Transverse colon (tissue), 4 donors: Measurements from ENCODE around the gene CPTP. TPM values are rescaled to one million over a fixed set of nuclear protein-coding genes. Genes with fewer than 3 reads are reported as not detected.

Experiments used
- DNase-seq: peaks from one replicate; pipeline ENCODE4 v3.0.0-alpha.2; 2019
- H3K27ac ChIP-seq, 4 donors: fragments of 200-600 bp; sonication (generic); 2 replicates each; pipeline ENCODE4 v1.5.1; 2016 to 2018; ENCODE audit warnings: inconsistent platforms in 4 of 4
- H3K27me3 ChIP-seq: fragments of 200-600 bp; sonication (generic); 2 replicates; pipeline ENCODE4 v1.5.1; 2017; ENCODE audit warnings: inconsistent platforms
- H3K36me3 ChIP-seq, 4 donors: fragments of 200-600 bp; sonication (generic); 2 replicates each; pipeline ENCODE4 v1.5.1; 2017 to 2019; ENCODE audit warnings: inconsistent platforms in 4 of 4
- H3K4me1 ChIP-seq, 4 donors: fragments of 200-600 bp; sonication (generic); 2 replicates each; pipeline ENCODE4 v1.5.1; 2017 to 2020; ENCODE audit warnings: inconsistent platforms in 4 of 4
- H3K4me3 ChIP-seq, 4 donors: fragments of 200-600 bp; sonication (generic); 1 replicate in 1 of 4; 2 replicates in 3 of 4; pipeline versions ENCODE4 v1.5.1 to v1.6.1; 2017 to 2019; ENCODE audit warnings: inconsistent platforms in 4 of 4
- H3K9me3 ChIP-seq, 2 donors: fragments of 200-600 bp; sonication (generic); 2 replicates each; pipeline ENCODE4 v1.5.1; 2017 to 2019; ENCODE audit warnings: inconsistent platforms in 2 of 2
- EP300 ChIP-seq: sonication (generic); formaldehyde crosslinking; IDR thresholded peaks from one replicate; pipeline ENCODE4 v1.6.1; 2017; ENCODE audit warnings: antibody characterized with exemption, low read depth
- POLR2A ChIP-seq: fragments of 450-650 bp; IDR thresholded peaks from one replicate; pipeline ENCODE4 v1.6.1; 2016; ENCODE audit warnings: antibody characterized with exemption, mild to moderate bottlenecking, moderate library complexity
- POLR2AphosphoS5 ChIP-seq, 3 donors: sonication (generic); formaldehyde crosslinking; IDR thresholded peaks; one replicate each; pipeline ENCODE4 v1.6.1; 2016; ENCODE audit warnings: antibody characterized with exemption in 3 of 3
- WGBS, 2 donors: methylation state at CpG; one replicate each; pipeline ENCODE4 v1.1.5; 2018; ENCODE audit warnings: low coverage in 1 of 2; 5-methylcytosine and 5-hydroxymethylcytosine counted together
- in situ Hi-C, 4 donors: fragments of 200-750 bp; cut with MboI; loops; one replicate each; pipeline versions ENCODE4 v1.15.0 to v1.15.1; 2017; ENCODE audit warnings: low sequenced_read_pairs in 3 of 4, low pct_ligation_motif_present in 1 of 4, low pct_unique_long_range_greater_than_20kb in 1 of 4
- intact Hi-C: fragments of 100-400 bp; cut with DNase I; formaldehyde crosslinking; loops from one replicate; pipeline ENCODE4 v1.15.1; 2023; ENCODE audit warnings: low total_unique reads
- total RNA-seq, 4 donors: library from RNA; depleted of rRNA; stranded (reverse); fragments of >200 nt; gene quantifications; one replicate each; pipeline ENCODE4 v1.1.0, GENCODE V29; 2016
- TF ChIP-seq, protein P1 (sequence below), 5 experiments: fragments of 200-600 bp in 3 of 5; fragments of 450-650 bp in 2 of 5; sonication (generic) in 3 of 5; IDR thresholded peaks; 1 replicate in 2 of 5; 2 replicates in 3 of 5; pipeline ENCODE4 v1.5.1; 2016 to 2017; ENCODE audit warnings: antibody characterized with exemption in 5 of 5, inconsistent platforms in 3 of 5, mild to moderate bottlenecking in 2 of 5, moderate library complexity in 1 of 5

The CPTP gene
- total RNA-seq, 4 donors from 2014 or later, result 48.0 to 134 (median 77.7) TPM

DNA sequence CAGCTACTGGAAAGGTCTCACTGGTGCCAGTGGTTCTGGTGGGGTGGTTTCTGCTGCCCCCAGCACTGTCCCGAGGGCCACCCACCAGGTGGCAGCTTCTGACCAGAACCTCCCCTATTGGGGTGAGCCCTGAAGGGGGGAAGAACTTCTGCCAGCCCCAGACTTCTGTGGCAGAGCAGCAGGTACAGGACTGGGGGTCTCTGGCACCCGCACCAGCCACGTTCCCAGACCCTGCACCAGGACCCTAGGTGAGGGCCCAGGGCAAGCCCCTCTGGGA lies 14.6 kb upstream of the CPTP start:
- H3K27me3 ChIP-seq, result no peaks in the 10 kb centered on the region
- H3K4me1 ChIP-seq, result peaks cover 24 to 38% (median 36%) of the 10 kb centered on the region in 4 donors
- WGBS, 2 donors, result 81% methylated on average over 3 of the region's 3 CpGs; no CpG with 5 or more reads in 1 of the 2 donors
- no peak overlapping the region for H3K4me3 ChIP-seq
- peak overlapping the region in 3 of 4 donors; percentile 96 to 97 (median 96) for H3K27ac ChIP-seq
- intact Hi-C loops (no loop called here), in situ Hi-C loops (no loop called here)
- TF ChIP-seq, protein P1, sequence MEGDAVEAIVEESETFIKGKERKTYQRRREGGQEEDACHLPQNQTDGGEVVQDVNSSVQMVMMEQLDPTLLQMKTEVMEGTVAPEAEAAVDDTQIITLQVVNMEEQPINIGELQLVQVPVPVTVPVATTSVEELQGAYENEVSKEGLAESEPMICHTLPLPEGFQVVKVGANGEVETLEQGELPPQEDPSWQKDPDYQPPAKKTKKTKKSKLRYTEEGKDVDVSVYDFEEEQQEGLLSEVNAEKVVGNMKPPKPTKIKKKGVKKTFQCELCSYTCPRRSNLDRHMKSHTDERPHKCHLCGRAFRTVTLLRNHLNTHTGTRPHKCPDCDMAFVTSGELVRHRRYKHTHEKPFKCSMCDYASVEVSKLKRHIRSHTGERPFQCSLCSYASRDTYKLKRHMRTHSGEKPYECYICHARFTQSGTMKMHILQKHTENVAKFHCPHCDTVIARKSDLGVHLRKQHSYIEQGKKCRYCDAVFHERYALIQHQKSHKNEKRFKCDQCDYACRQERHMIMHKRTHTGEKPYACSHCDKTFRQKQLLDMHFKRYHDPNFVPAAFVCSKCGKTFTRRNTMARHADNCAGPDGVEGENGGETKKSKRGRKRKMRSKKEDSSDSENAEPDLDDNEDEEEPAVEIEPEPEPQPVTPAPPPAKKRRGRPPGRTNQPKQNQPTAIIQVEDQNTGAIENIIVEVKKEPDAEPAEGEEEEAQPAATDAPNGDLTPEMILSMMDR (IDR thresholded peaks at IDR 0.05), result no peak
- H3K36me3 ChIP-seq, result peaks cover 0 to 18% (median 8%) of the 10 kb centered on the region in 4 donors
- no peak for DNase-seq
- no peaks in the 10 kb centered on the region for H3K9me3 ChIP-seq

DNA sequence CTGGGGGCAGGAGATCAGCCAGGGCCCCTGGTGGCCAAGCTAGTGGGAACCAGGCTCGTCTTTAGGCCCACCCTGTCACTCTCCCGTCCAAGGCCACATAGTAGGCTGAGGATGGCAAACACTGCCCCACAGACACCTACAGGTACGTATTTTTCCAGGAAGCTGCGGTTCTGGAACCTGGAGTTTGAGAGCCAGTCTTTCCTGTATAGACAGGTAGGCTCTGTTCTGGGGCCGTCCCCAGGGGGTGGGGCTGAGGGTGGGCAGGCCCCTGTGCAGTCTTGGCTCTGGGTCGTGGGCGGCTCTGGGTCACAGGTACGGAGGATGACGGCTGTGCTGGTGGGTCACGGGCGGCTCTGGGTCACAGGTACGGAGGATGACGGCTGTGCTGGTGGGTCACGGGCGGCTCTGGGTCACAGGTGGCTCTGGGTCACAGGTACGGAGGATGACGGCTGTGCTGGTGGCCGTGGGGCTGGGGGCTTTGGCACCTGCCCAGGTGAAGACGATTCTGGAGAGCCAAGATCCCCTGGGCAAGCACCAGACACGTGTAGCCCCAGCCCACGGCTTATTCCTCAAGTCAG lies 14.0 kb upstream of the CPTP start:
- intact Hi-C loops (no loop called here), in situ Hi-C loops (no loop called here)
- DNase-seq, result no peak
- Histone ChIP-seq H3K27ac (peak overlapping the region in 2 of 4 donors; percentile 96 to 97), H3K9me3 (no peaks in the 10 kb centered on the region), H3K4me3 (no peak overlapping the region), H3K27me3 (no peaks in the 10 kb centered on the region), H3K36me3 (peaks cover 0 to 18% (median 8%) of the 10 kb centered on the region in 4 donors), H3K4me1 (peaks cover 19 to 32% (median 30%) of the 10 kb centered on the region in 4 donors)
- TF ChIP-seq POLR2AphosphoS5 (IDR thresholded peaks at IDR 0.05) (no peak), EP300 (no peak), POLR2A (no peak)
- TF ChIP-seq, protein P1 (IDR thresholded peaks at IDR 0.05), result no peak
- 82% methylated on average over 19 of the region's 21 CpGs; no CpG with 5 or more reads in 1 of the 2 donors for WGBS, 2 donors

DNA sequence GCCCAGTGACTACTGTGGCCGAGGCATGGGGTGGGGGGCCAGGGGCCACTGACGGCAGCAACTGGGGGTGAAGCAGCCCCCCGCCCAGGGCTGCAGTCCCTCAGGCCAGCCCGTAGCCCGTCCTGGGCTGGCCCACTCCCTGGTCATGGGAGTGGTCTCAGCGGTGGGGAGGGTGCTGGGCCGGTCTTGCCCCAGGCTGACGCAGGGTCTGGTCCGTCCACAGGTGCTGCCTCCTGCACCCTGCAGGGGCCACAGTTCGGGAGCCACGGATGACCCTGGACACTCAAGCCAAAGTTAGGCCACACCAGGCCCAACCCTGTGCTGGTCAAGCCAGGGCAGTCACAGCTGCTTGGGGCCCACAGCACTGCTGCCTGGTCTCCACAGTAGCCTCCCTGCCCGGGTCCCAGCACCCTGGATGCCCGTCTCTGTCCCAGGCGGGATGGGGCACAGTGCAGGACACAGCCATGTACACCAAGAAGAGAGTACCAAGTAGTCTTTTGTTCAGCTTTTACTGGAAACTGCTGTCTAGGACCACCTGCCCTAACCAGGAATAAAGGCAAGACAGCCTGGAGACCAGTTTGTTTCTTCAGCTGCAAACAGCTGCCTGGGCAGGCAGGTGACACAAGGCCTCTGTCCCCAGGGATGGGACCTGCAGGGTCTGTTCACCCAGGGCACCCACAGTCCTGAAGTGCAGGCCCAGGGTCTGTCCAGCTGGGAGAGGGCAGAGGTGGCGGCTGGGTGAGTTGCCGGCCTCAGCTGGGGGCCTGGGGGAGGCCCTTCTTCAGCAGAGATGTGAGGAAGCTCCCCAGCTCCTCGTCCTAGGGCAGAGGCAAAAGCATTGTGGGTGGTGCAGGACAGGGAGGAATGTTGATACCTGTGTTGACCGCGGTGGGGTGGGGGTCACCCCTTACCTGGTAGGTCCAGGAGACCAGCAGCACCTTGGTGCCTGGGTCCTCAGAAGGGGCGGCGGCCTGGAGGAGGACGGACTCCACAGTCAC lies 13.2 kb upstream of the CPTP start:
- intact Hi-C loops, result no loop called here

DNA sequence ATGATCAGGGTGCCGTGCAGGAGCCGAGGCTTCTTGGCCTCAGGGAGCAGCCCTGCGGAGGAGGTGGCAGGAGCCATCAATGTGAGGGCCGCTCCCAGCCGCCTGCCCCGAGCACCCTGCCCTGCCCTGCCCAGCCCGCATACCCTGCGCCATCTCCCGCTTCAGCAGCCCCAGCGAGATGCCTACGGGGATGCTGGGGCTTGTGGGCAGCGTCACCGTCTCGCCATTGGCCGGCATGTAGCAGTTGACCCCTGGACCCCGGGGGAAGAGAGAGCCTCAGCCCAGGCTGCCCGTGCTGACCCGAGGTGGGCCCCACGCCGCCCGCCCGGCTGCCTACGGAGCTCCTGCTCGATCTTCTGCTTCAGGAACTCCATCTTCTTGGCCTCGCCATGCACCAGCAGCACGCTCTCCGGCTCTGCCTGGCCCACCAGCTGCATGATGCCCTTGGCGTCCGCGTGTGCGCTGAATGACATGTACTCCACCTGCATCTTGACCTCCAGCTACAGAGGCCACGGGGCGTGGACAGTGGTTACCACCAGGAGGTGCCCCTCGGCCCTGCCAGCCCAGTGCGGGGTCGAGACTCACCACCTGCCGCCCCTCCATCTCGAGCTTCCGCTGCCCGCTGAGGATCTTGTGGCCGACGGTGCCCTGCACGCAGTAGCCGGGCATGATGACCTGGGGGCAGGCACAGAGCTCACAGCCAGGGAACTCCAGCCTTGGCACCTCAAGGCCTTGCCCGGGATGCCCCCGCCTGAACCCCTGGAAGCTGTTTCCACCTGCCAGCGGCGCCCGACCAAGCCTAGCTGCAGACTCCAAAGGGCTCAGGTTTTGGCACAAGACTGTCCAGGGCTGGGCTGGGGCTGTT lies 11.9 kb upstream of the CPTP start:
- Histone ChIP-seq H3K4me1 (peaks cover 9 to 27% (median 18%) of the 10 kb centered on the region in 4 donors), H3K4me3 (no peak overlapping the region), H3K27ac (no peak overlapping the region), H3K9me3 (no peaks in the 10 kb centered on the region), H3K36me3 (peaks cover 0 to 18% (median 8%) of the 10 kb centered on the region in 4 donors), H3K27me3 (no peaks in the 10 kb centered on the region)
- WGBS, 2 donors, result 91% methylated on average over 42 of the region's 49 CpGs; no CpG with 5 or more reads in 1 of the 2 donors
- in situ Hi-C loops (no loop called here), intact Hi-C loops (no loop called here)
- DNase-seq, result no peak
- TF ChIP-seq POLR2A (no peak), EP300 (no peak), POLR2AphosphoS5 (IDR thresholded peaks at IDR 0.05) (no peak)
- TF ChIP-seq, protein P1 (IDR thresholded peaks at IDR 0.05), result no peak

More for the DNA sequence above, 13.2 kb upstream of the CPTP start:
- no peak for DNase-seq
- Histone ChIP-seq H3K9me3 (no peaks in the 10 kb centered on the region), H3K27me3 (no peaks in the 10 kb centered on the region), H3K36me3 (peaks cover 0 to 18% (median 8%) of the 10 kb centered on the region in 4 donors), H3K4me3 (no peak overlapping the region), H3K27ac (no peak overlapping the region), H3K4me1 (peaks cover 11 to 28% (median 23%) of the 10 kb centered on the region in 4 donors)
- in situ Hi-C loops, result no loop called here
- 88% methylated on average over 22 of the region's 22 CpGs; no CpG with 5 or more reads in 1 of the 2 donors for WGBS, 2 donors
- TF ChIP-seq POLR2AphosphoS5 (IDR thresholded peaks at IDR 0.05), result no peak
- no peak for TF ChIP-seq POLR2A
